Activated CD4-positive, alpha-beta T cell treated with anti-CD3 and anti-CD28 coated beads, Interleukin-2, amount 50 U/mL, for 1 hour (primary cell): ENCODE measurements around the gene CYP24A1.
"Not testable (repeated sequence)": the region's sequence is repeated elsewhere in the genome, so short reads cannot be mapped to it uniquely, and the experiment has no call there.

ENCODE experiments used
- DNase-seq: peaks from one replicate; pipeline ENCODE4 v3.0.0-alpha.2; 2020

CYP24A1 gene

DNA sequence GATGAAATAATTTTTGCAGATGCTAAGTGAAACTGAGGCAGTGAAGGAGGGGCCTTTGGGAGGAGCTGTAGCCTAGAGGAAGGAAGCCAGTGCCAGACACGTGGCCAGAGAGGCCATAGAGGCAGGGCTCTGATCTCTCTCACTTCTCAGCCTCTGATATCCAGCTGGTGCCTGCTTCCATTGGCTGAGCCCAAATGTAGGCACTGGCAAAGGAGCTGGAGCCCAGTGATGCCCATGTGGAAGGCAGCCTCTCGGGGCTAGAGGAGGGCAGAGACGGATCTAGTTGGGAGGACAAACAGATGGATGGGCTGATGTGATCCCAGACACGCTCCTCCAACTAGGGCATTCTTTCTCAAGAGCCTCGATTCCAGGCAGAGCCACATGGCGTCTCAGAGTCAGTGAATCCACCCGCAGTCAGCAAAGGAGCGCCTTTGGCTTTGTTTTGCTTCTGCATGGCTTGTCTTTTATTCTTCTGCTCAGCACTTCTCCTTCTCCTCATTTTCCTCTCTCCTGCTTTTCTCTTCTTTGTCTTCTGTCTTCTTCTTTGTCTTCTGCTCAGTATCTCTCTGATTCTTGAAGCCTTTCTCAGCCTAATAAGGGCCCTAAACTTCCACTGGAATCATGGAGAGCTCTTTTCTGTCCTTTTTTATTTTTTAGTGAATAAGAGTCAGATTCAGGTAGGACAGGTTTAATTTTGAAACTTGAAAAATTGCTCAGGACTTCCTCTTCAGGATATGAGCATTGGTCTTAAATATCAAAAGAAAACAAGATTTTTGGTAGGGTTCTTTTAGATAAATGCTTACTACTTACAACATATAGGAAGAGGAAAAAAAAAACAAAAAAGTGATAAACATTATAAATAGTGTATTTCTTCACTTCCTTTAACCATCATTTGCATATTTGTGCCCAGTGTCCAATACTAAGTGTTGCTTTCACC, 41.8 kb downstream of the CYP24A1 start:
- no peak for DNase-seq

DNA sequence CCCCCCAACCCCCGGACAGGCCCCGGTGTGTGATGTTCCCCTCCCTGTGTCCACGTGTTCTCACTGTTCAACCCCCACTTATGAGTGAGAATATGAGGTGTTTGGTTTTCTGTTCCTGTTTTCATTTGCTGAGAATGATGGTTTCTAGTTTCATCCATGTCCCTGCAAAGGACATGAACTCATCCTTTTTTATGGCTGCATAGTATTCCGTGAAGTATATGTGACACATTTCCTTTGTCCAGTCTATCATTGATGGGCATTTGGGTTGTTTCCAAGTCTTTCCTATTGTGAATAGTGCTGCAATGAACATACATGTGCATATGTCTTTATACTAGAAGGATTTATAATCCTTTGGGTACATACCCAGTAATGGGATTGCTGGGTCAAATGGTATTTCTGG, 42.7 kb downstream of the CYP24A1 start:
- DNase-seq = not testable (repeated sequence)

DNA sequence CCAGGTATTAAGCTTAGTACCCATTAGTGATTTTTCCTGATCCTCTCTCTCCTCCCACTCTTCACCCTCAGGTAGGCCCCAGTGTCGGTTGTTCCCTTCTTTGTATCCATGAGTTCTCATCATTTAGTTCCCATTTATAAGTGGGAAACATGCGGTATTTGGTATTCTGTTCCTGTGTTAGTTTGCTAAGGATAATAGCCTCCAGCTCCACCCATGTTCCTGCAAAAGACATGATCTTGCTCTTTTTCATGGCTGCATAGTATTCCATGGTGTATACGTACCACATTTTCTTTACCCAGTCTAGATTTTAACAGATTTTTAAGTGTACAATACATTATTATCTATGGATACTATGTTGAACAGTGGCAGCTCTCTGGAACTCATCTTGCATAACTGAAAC, 44.4 kb downstream of the CYP24A1 start:
- no peak for DNase-seq

DNA sequence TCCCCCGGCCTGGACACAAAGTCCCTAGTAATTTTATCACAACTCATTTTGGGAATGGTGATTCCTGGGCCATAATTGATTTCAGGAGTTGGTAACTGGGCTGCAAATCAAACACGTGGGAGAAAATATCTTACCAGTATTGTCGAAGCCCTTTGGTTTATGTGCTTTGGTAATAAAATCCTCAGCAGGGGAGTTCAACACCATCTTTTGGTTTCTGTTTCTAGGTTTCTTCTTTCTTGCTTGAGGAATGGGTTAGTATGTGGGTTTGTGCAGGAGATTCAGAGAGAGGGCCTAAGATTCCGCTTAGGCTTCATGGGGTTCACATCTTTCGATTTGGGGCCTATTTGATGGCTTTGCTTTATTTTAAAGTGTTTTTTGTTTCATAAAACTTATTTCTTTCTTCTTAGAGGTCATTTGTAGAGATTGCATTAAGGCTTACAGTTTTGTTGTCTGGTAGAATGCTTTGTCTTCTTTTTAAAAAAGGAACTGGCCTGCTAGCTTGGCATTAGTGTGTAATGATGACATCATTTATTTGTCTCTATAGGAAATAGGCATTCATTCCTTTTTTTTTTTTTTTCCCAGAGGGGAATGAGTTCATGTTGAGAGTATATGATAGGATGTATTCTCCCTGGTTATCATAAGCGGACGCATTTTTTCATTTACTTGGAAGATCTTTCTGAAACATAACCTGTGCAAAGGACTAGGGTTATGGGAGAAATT, 45.8 kb downstream of the CYP24A1 start:
- DNase-seq = no peak

DNA sequence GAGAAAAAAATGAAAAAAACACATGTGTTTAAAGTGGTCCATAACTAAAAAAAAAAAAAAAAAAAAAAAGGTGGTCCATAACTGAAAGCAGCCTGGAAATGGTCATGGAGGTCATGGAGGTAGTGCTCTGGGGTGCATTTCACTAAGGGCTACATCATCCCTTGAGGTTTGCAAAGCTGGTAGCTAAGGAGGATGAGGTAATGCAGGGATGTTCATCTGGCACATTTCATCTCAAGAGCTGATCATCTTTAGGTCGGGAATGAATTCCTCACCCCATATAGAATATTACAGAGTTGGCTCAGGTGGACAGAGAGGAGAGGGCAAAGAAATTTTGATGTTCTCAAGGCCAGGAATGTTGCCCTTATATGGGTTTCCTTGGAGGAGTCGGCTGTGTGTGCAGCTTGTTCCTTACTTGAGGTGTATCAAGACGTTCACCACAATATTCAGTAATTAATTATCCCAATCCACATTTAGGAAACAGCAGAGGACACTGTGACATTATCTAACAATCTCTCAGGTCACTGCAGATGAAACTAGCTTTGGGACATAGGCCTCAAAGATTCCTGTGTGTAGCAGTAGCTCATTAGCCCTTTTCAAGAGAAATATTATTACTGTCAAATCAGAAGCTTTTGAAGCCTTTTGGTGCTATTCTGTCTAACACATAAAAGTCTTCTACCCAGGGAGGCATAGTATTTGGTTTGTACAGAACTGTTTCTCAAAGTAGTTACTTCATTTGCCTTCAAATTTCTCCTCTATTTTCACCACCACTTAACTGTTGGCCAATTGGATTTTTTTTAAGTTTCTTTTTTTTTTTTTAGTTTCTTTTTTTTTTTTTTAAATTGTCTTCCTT, 46.8 kb downstream of the CYP24A1 start:
- no peak for DNase-seq

DNA sequence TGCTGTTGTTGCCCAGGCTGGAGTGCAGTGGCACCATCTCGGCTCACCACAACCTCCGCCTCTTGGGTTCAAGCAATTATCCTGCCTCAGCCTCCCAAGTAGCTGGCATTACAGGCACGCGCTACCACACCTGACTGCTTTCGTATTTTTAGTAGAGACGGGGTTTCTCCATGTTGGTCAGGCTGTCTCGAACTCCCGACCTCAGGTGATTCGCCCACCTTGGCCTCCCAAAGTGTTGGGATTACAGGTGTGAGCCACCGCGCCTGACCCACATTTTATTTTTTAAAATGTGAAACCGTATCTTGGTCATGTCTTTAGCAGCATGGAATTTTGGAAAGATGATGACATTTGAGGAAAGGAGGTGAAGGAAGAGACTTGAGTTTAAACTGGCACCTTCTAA, 47.5 kb downstream of the CYP24A1 start:
- not testable (repeated sequence) for DNase-seq

DNA sequence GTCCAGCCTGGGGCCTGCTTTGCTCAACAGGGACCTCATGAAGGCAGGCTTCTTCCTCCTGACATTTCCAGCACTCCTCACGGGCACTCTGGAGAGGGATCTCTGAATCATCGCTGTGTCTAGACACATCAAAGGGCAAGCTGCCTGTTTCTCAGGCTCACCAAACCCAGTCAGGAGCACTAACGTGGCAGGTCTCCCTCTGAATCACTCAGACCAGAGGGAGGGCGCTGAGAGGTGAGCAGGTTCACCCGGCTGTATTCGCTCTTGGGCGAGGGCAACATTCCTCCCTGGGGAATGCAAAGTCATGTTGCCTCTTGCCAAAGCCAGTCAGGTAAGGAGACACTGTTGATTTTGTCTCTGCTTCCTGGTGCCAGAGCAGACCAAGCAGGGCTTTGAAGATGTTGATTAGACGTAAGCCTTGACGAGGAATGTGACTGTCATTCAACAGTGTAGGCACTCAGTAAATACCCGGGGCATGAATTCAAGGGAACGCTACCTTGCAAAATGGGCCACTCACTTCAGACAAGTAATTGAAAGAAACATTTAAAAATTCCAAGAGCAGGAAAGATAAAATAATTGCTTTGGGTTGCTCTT, 50.1 kb downstream of the CYP24A1 start:
- no peak for DNase-seq

DNA sequence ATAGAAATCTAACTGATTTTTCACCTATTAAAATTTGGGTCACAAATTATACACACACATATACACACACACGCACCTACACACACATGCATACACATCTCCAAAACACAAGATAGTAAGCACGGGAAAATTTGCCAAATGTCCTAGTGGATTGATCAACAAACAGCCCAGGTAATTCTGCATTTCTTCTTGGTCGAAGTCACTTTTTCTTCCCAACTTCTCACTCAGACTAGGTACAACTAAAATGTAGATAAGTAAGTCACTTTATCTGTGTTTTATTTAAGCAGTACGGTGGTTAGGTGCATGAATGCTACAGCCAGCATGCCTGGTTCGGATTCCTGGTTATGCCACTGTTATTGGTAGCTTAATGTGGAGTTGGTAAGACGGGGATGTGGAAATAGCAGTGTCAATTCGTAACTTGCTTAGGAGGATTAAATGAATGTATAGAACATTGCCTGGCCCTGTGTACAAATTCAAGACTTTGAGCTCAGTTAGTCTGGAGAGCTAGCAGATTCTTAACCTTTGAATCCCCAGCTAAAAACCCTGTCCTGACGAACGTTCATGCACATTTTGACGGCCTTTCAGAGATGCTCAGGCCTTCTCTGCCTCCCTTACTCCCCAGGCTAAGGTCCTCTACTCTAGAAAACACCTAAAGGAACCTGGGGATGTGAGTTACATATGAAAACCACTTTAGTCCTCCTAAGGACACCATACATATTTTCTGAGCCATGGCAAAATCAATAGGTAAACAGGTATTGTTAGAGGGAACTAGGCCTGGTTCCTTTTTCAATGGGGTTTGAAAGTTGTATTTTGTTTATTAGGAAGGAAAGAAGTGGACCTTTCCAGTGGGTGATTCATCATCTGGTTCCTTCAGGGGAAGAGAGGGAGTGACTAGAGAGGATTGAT, 50.9 kb downstream of the CYP24A1 start:
- no peak for DNase-seq

DNA sequence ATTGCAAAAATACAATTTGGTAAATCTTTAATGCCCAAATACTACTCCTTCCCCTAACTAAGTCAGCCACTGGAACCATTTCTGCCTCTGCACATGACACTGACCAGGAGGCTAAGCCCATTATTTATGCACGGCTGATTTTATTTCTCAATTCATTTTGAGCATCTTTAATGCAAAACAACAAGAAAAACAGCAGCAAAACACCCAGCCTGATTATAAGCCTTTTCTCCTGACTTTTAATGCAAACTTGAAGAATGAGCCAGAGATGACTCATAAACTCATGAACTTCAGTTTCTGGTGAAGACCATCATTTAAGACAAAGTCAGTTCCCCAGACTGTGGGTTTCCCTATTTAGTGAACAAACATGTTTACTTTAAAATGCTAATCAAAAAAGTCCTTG, 51.6 kb downstream of the CYP24A1 start:
- DNase-seq = no peak

DNA sequence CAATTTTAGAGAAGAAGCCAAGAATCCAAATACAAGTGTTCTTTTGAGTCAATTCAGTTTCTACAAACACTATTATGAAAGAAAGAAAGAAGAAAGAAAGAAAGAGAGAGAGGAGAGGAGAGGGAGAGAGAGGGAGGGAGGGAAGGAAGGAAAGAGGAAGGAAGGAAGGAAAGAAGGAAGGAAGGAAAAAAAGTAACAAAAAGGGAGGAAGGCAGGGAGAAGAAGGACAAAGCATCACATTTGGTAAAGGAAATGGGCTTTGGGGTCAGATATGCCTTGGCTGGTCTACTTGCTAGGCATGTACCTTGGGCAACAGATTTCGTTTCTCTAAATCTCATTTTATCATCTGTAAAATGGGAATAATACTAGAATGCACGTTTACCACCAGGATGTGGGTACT, 54.0 kb downstream of the CYP24A1 start:
- no peak for DNase-seq

DNA sequence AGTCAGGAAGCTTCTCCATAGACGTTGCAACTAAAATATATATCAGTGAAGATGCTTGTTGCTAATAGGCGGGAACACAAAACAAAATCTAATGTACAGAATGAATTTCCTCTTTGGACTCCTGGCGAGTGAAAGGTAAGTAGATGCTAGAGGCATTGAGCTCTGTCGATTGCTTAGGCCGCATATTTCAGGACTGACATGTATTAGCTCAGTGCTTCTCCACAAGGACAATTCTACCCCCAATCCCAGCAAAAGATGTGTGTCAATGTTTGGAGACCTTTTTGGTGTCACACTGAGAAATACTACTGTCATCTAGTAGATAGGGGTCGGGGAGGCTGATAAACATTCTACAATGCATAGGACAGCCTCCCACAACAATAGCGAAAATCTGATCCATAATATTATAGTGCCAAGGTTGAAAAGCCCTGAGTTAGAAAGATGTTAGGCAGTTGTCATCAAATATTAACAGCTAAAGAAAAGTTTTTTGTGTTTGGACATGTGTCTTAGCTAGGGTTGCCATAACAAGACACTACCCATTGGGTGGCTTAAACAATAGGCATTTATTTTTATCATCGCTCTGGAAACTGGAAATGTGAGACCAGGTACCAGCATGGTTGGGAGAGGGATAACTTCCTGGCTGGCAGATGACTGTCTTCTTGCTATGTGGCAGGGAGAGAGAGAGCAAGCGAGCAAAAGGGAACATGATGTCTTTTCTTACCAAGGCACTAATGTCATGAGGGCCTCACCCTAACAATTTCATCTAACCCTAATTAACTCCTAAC, 55.4 kb downstream of the CYP24A1 start:
- DNase-seq = no peak

DNA sequence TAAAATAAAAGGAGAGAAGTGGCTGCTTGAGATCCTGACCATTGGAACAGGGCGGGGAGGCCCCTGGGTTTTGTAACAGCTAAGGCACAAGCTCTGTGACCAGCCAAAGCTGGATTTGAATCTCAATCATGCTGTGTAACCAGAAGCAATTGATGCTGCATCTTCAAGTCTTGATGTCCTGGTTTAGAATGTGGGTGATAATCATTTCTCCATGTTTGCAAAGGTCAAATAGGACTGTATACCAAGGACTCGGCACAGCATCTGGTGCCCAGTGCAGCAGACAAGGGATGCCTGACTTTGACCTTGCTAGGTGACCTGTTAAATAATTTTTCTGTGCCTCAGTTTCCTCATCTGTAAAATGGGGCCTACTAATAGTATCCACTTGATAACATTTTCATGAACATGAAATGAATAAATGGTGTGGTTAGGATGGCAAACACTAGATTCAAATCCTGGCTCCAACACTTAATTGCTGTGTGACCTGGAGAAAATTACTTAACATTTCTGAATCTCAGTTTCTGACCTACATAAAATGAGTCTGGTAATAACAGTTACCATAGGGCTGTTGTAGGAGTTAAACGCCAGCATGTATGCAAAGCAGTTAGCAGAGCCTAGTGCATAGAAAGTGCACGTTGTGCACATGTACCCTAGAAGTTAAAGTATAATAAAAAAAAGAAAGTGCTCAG, 57.1 kb downstream of the CYP24A1 start:
- DNase-seq = no peak

DNA sequence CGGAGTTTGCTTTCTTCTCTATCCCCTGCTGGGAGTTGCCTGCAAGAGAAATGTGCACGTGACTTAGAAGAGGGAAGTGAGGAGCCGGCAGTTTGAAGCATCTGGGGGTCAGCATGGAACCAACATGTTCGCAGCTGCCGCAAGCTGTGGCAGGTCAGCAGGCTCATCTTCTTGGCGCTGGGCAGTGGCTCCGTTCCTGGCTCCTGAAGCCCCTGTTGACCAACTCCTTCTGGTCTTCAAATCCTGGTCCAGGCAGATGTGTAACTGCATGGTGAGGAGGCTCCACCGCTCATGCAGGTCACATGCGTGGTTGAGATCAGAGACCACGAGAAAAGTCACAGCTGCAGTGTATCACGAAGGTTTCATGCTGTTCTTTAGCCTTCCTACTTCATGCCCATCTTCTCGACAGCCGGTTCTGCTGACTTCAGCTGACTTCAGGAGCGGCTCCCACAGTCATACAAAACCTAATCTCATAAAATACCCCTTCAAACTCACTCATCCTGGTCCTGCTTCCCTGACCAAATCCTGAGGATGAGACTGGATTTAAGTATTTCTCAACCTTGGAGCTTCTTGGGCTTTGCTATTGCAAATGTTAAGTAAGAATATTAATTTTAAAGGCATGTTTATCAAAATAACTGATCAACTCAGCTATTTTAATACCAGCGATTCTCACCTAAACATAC, 58.5 kb downstream of the CYP24A1 start:
- no peak for DNase-seq

DNA sequence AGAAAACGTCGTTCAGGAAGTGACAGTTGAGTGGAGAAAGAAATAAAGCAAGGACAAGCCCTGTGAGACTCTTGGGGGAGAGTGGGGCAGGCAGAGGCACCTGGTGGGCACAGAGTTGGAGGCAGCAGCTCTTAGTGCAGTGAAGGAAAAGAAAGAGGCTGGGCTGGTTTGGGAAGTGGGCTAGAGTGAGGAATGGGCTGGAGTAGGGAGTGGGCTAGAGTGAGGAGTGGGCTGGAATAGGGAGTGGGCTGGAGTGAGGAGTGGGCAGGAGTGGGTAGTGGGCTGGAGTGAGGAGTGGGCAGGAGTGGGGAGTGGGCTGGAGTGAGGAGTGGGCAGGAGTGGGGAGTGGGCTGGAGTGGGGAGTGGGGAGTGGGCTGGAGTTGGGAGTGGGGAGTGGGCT, 59.7 kb downstream of the CYP24A1 start:
- no peak for DNase-seq

DNA sequence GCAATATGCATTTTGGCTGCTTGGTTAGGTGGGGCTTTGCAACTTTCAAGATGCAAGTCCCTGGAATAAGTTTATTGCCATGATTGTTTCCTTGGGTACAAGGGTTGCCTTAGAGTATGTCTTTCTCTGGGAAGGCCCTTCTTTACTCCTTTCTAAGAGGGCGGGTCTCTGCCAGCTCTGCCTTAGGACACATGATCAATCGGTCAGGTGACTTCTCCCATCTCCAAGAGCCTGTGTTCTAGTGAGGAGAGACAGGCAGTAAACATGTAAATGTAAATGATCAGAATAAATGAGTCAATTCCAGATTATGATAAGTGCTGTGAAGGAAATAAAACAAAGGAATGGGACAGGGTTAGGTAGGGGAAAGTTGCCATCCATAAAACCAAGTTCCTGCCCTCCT, 60.2 kb downstream of the CYP24A1 start:
- DNase-seq = no peak

DNA sequence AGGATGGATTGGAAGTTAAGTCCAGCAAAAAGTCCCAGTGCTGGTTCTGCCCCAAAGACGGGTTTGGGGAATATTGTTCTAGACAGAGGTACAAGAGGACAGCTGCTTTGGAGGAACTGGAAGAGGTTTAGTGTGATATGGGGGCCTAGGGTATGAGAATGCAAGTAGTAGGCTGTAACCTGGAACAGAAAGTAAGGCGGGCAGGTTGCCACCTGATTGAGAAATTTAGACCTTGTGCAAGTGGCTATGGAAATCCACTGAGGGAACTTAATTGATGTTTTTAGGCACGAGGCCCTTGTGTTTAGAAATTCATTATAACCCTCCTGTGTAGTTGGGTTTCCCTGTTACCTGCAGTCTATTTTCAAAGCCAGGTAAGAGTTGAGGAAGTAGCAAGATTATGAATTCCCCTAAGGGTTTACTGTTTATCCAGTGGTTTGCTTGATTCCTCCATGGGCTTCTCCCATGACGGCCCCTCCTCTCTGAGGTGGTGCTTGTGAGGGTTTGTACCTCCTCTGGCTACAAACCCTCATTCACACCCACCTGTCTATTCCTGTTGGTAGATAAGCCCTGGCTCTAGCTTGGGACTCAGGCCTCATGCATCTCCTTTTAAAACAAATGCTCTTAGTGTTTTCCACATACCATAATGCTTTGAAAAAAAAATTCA, 61.4 kb downstream of the CYP24A1 start:
- DNase-seq = no peak

DNA sequence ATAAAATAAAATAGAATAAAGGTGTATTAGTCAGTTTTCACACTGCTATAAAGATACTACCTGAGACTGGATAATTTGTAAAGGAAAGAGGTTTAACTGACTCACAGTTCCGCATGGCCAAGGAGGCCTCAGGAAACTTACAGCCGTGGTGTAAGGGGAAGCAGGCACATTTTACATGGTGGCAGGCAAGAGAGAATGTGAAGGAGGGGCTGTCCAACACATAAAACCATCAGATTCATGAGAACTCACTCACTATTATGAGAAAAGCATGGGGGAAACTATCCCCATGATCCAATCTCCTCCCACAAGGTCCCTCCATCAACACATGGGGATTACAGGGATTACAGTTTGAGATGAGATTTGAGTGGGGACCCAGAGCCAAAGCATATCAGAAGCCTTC, 62.3 kb downstream of the CYP24A1 start:
- DNase-seq = no peak

DNA sequence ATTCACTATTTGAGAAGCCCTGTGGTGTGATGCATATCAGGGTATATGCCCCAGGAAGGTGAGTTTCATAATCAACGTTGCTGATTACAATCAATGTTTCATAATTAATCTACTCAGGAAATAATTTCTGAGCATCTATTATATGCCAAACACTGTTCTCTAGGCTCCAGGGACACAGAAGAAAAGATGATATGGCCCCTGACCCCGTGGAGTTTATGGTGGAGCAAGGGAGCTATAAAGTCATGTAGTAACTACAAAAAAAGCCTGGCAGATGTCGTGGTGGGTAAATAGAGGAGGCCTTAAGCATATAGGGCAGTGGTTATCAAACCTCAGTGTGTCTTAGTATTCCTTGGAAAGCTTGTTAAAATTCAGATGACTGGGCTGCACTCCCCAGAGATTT, 63.3 kb downstream of the CYP24A1 start:
- no peak for DNase-seq

DNA sequence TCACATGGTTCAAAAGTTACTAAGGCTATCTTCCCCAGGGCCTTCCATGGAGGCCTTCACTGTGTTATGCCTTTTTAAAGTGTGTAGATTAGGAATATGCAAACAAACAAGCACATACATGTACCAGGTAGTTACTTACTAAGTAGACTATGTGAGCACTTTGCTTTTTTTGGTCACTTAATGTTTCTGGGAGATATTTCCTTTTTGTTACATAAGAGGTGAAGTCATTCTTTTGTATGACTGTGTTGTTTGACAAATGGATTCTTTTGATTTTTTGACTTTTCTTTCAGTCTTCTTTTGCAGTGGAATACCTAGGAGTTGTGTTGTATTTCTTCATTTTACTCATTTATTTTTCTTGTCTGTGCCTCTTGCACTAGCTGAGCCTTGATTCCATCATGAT, 63.7 kb downstream of the CYP24A1 start:
- DNase-seq = no peak
